Omental fat pad (tissue), 4 donors: ENCODE measurements around the gene GPR62. TPM values are rescaled to one million over a fixed set of nuclear protein-coding genes. Genes with fewer than 3 reads are reported as not detected.

Experiments
- ATAC-seq: fragments of 150-250 bp; one replicate; pipeline ENCODE4 v1.9.1; 2016; ENCODE audit warnings: mild to moderate bottlenecking, moderate library complexity; ENCODE audit not compliant: low FRiP score
- DNase-seq: peaks from one replicate; pipeline ENCODE4 v3.0.0-alpha.2; 2019; ENCODE audit warnings: low spot score
- CTCF ChIP-seq, 3 donors: fragments of 450-650 bp; IDR thresholded peaks; one replicate each; pipeline ENCODE4 v1.5.1; 2016 to 2017; ENCODE audit warnings: antibody characterized with exemption in 3 of 3, mild to moderate bottlenecking in 3 of 3, moderate library complexity in 2 of 3
- total RNA-seq, 4 donors: library from RNA; depleted of rRNA; stranded (reverse); fragments of >200 nt; gene quantifications; one replicate each; pipeline ENCODE4 v1.1.0, GENCODE V29; 2016

The GPR62 gene
- total RNA-seq, 4 donors from 2014 or later = 0.19 to 0.37 (median 0.24) TPM; not detected in 1

- no peak for TF ChIP-seq CTCF (IDR thresholded peaks at IDR 0.05)
- ATAC-seq = no peak
- no peak for DNase-seq
These were observed 25.7 kb upstream of the GPR62 start for GRCh38 chr3:51929420-51930003.

GRCh38 chr3:51930439-51930838, 24.7 kb upstream of the GPR62 start:
- ATAC-seq (no peak), DNase-seq (no peak)
- no peak for TF ChIP-seq CTCF (IDR thresholded peaks at IDR 0.05)

- ATAC-seq (no peak), DNase-seq (no peak)
- no peak for TF ChIP-seq CTCF (IDR thresholded peaks at IDR 0.05)
These were observed 23.4 kb upstream of the GPR62 start for GRCh38 chr3:51931756-51932155.

GRCh38 chr3:51932471-51933370, 22.5 kb upstream of the GPR62 start:
- TF ChIP-seq CTCF (IDR thresholded peaks at IDR 0.05) = no peak
- DNase-seq (no peak), ATAC-seq (no peak)

GRCh38 chr3:51933471-51934138, 21.6 kb upstream of the GPR62 start:
- TF ChIP-seq CTCF (IDR thresholded peaks at IDR 0.05) = no peak
- DNase-seq (no peak), ATAC-seq (no peak)

GRCh38 chr3:51934139-51934850, 20.9 kb upstream of the GPR62 start:
- DNase-seq (no peak), ATAC-seq (no peak)
- TF ChIP-seq CTCF (IDR thresholded peaks at IDR 0.05) = no peak
